Panc1 (cell line): ENCODE results near the gene FARS2.

Experiments used
- CTCF ChIP-seq: fragments of 450-650 bp; IDR thresholded peaks from 2 replicates; pipeline ENCODE4 v1.5.1; 2017; ENCODE audit warnings: mild to moderate bottlenecking
- REST ChIP-seq, 2 experiments: IDR thresholded peaks; 2 replicates each; pipeline ENCODE4 v1.6.1; 2011 to 2012; ENCODE audit warnings: low read depth in 2 of 2, control low read depth in 1 of 2, low read length in 1 of 2, mild to moderate bottlenecking in 1 of 2, moderate library complexity in 1 of 2; ENCODE audit not compliant: insufficient read depth in 1 of 2
- SIN3A ChIP-seq: IDR thresholded peaks from 2 replicates; pipeline ENCODE4 v1.6.1; 2012; ENCODE audit warnings: low read depth, mild to moderate bottlenecking, low read length, moderate library complexity, borderline replicate concordance; ENCODE audit not compliant: insufficient read depth

- TF ChIP-seq CTCF = no peak
- no peak for TF ChIP-seq SIN3A
- TF ChIP-seq REST (IDR thresholded peaks at IDR 0.05; ENCODE audit: insufficient read depth in 1 of 2, low read depth in 2 of 2, low read length in 1 of 2) = no peak
Observed at GRCh38 chr6:5425797-5426196, 164.5 kb downstream of the FARS2 start.
